IgD-negative memory B cell (primary cell): ENCODE measurements around the gene FBXO33. TPM values are rescaled to one million over a fixed set of nuclear protein-coding genes. Genes with fewer than 3 reads are reported as not detected.

Source experiments
- H3K27ac Mint-ChIP-seq, 3 donors: one replicate each; pipeline ENCODE4 v1.8.0; 2020 to 2022; ENCODE audit warnings: mild to moderate bottlenecking in 3 of 3, mixed read lengths in 3 of 3, moderate library complexity in 1 of 3
- H3K27me3 Mint-ChIP-seq: one replicate; pipeline ENCODE4 v1.8.0; 2021; ENCODE audit warnings: mixed read lengths
- H3K36me3 Mint-ChIP-seq: one replicate; pipeline ENCODE4 v1.8.0; 2020; ENCODE audit warnings: mild to moderate bottlenecking, mixed read lengths
- H3K4me1 Mint-ChIP-seq, 3 donors: one replicate each; pipeline ENCODE4 v1.8.0; 2020 to 2022; ENCODE audit warnings: mixed read lengths in 3 of 3, mild to moderate bottlenecking in 1 of 3
- H3K4me3 Mint-ChIP-seq, 4 donors: one replicate each; pipeline ENCODE4 v1.8.0; 2020 to 2022; ENCODE audit warnings: mild to moderate bottlenecking in 4 of 4, mixed read lengths in 4 of 4, moderate library complexity in 3 of 4
- H3K9me3 Mint-ChIP-seq, 3 donors: one replicate each; pipeline ENCODE4 v1.8.0; 2020 to 2021; ENCODE audit warnings: mixed read lengths in 3 of 3, mild to moderate bottlenecking in 1 of 3
- polyA plus RNA-seq: library from polyadenylated mRNA; unstranded; fragments of 300-500 nt; fragmentation: Illumina TruSeq; gene quantifications from one replicate; pipeline ENCODE4 v1.2.3, GENCODE V29; 2021

The FBXO33 gene
- polyA plus RNA-seq, 1 donor from 2014 or later: 10.5 TPM

- H3K9me3 Mint-ChIP-seq: peaks cover 0 to 2% (median 0%) of the 10 kb centered on the region in 3 donors
- peaks cover 9% of the 10 kb centered on the region for H3K36me3 Mint-ChIP-seq
- H3K4me1 Mint-ChIP-seq: no peaks in the 10 kb centered on the region
- no peak overlapping the region for H3K27ac Mint-ChIP-seq
- H3K27me3 Mint-ChIP-seq: no peaks in the 10 kb centered on the region
- H3K4me3 Mint-ChIP-seq: no peak overlapping the region
These were observed 8.7 kb upstream of the FBXO33 start for GRCh38 chr14:39440975-39441374.

DNA sequence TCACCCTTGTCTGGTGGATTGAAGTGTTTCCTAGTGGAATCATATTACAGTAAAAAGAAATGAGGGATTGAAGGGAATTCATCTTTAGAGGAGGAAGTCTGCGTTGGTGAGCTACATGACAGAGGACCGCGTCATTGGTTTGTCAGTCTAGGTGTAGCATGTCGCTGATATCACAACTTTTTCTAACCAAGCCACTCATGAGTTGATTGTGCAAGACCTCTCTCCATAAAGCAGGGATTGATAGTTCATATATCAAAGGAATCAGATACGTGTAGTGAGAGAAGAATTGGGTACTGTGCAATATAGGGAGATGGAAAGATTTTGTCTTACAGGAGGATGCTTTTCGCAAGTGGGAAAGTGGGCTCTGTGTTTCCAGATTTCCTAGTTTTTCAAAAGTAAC lies 3.0 kb upstream of the FBXO33 start:
- H3K36me3 Mint-ChIP-seq: peaks cover 11% of the 10 kb centered on the region
- H3K4me1 Mint-ChIP-seq: peaks cover 14 to 16% (median 16%) of the 10 kb centered on the region in 3 donors
- H3K9me3 Mint-ChIP-seq: no peaks in the 10 kb centered on the region
- H3K4me3 Mint-ChIP-seq: no peak overlapping the region
- no peaks in the 10 kb centered on the region for H3K27me3 Mint-ChIP-seq
- H3K27ac Mint-ChIP-seq: no peak overlapping the region

GRCh38 chr14:39434401-39434800 lies 2.2 kb upstream of the FBXO33 start:
- Mint-ChIP-seq H3K36me3 (peaks cover 11% of the 10 kb centered on the region), H3K4me3 (no peak overlapping the region), H3K27ac (no peak overlapping the region), H3K9me3 (no peaks in the 10 kb centered on the region), H3K4me1 (peaks cover 22 to 25% (median 23%) of the 10 kb centered on the region in 3 donors), H3K27me3 (no peaks in the 10 kb centered on the region)

DNA sequence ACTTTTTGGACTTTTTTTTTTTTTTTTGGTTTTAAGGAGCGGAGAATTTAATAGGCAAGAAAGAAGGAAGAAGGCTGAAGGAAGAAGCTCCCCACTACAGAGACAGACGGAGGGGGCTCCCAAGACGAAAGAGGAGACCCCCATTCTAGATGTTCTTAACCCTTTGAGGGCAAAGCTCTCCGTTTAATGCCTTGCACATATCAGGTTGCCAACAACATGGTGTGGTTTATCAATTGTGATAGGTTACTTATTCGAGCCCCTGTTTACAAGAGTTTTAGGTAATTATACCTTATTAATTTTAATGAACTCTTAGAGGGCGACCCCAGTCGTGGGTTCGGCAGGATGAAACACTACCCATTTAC lies 1.2 kb upstream of the FBXO33 start:
- H3K9me3 Mint-ChIP-seq: no peaks in the 10 kb centered on the region
- no peaks in the 10 kb centered on the region for H3K27me3 Mint-ChIP-seq
- H3K4me3 Mint-ChIP-seq: peak overlapping the region; percentile 98 to 99 (median 99)
- H3K4me1 Mint-ChIP-seq: peaks cover 30 to 33% (median 31%) of the 10 kb centered on the region in 3 donors
- H3K27ac Mint-ChIP-seq: peak overlapping the region; percentile 98 to 99 (median 99)
- peaks cover 11% of the 10 kb centered on the region for H3K36me3 Mint-ChIP-seq

DNA sequence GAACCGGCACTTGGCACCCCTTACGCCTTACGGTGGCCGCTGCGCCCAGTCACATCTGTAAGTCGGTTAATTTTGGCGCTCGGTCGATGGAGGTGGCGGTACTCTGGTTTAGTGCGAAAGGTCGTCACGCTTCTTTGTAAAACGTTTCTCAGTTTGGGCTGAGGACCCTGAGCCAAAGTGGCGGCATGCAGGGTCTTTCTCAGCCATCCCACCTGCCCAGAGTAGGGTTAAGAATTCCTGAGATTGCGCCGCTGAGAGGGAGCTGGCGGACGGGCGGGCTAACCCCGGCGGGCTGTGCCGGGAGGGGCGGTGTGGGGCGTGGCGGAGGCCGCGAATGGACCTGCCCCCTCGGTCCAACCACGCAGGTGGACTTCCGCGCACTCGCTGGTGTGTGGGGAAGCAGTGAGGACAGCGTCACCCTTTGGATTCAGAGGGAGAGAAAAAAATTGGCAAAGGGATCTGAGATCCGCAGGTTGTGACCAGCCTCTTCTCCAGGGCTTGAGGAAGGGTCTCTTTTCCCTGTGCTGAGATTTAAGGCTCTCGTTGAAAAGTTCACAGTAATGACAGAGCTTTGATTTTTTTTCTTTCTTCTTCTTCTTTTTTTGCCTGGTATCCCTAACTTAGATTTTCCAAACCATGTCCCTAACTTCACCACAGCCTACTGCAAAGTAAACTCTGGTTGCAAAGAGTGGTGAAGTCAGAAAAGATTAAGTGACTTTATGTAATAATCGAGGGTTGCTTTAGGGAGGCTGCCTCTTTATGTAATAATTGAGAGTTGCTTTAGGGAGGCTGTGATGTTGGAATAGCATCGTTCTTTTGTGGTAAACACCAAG lies 602 bp upstream of the FBXO33 start:
- Mint-ChIP-seq H3K4me1 (peaks cover 33 to 35% (median 35%) of the 10 kb centered on the region in 3 donors), H3K4me3 (peak overlapping the region; percentile 98 to 99 (median 99)), H3K36me3 (peaks cover 10% of the 10 kb centered on the region), H3K27ac (peak overlapping the region; percentile 98 to 99 (median 99)), H3K27me3 (no peaks in the 10 kb centered on the region), H3K9me3 (no peaks in the 10 kb centered on the region)

- Mint-ChIP-seq H3K27me3 (no peaks in the 10 kb centered on the region), H3K9me3 (no peaks in the 10 kb centered on the region), H3K36me3 (peaks cover 3% of the 10 kb centered on the region), H3K27ac (peak overlapping the region; percentile 99 to 100 (median 99)), H3K4me1 (peaks cover 38 to 42% (median 41%) of the 10 kb centered on the region in 3 donors), H3K4me3 (peak overlapping the region; percentile 98 to 99 (median 99))
These were observed 636 bp downstream of the FBXO33 start for GRCh38 chr14:39431416-39432178.

DNA sequence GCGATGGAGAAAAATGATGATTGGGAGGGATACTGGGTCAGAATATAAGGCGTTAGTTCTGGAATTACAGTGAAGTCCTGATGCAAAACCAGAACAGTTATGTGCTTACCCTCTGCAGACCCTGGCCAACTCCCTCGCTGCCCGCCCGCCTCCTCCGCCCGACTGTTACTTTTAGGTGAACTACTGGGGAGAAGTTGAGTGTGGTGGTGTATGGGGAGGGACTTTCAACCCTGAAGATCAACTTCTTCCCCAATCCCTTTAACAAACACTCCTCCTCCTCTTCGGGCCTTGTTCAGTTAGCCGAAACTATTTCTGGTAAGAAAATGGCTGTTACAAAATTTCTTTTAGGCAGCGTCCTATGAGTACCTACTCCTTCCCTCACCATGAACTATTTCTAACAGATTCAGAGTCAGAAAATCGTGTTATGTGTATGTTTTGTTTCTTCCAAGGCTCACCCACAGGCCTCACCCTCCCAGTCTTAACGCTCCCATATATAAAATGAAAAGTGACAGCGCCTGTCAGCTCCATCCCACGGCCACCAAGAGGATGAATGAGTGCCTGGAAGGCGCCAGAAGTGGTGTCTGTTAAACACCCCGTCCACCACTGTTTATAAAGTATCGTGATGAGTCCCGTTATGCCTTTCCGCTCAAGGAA lies 1.3 kb downstream of the FBXO33 start:
- peaks cover 3% of the 10 kb centered on the region for H3K36me3 Mint-ChIP-seq
- H3K27ac Mint-ChIP-seq: peak overlapping the region; percentile 95 to 99 (median 99)
- no peaks in the 10 kb centered on the region for H3K27me3 Mint-ChIP-seq
- peaks cover 42 to 47% (median 47%) of the 10 kb centered on the region in 3 donors for H3K4me1 Mint-ChIP-seq
- no peaks in the 10 kb centered on the region for H3K9me3 Mint-ChIP-seq
- H3K4me3 Mint-ChIP-seq: peak overlapping the region; percentile 98 to 99 (median 99)

DNA sequence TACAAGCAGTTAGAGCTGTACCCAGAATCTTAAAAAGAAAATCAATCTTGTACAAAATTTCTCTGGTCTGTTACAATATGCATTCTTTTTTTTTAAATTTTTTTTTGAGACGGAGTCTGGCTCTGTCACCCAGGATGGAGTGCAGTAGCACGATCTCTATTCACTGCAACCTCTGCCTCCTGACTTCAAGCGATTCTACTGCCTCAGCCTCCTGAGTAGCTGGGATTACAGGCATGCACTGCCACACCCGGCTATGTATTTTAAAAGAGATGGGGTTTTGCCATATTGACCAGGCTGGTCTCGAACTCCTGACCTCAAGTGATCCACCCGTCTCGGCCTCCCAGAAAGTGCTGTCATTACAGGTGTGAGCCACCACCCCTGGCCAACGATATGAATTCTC lies 4.1 kb downstream of the FBXO33 start:
- Mint-ChIP-seq H3K27me3 (no peaks in the 10 kb centered on the region), H3K36me3 (peaks cover 3% of the 10 kb centered on the region), H3K4me3 (peak overlapping the region in 2 of 4 donors; percentile 78 to 99), H3K9me3 (no peaks in the 10 kb centered on the region), H3K4me1 (peaks cover 43 to 58% (median 58%) of the 10 kb centered on the region in 3 donors), H3K27ac (no peak overlapping the region)

DNA sequence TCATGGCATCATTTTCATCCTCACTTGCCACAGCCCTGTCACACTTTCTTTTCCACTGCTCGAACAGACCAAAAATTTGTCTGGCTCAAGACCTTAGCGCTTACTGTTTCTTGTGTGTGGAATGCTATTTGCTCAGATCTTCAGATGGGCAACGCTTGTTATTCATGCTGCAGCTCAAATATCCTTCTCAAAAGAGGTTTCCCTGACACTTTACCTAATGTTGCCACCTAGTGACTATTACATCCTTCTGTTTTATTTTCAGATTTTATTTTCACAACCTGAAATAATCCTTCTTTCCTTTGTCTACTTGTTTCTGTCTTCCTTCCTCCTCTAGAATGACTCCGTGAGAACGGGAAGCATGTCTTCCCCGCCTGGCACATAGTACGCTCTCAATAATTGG lies 5.6 kb downstream of the FBXO33 start:
- Mint-ChIP-seq H3K36me3 (peaks cover 3% of the 10 kb centered on the region), H3K9me3 (no peaks in the 10 kb centered on the region), H3K27me3 (no peaks in the 10 kb centered on the region), H3K4me3 (peak overlapping the region in 2 of 4 donors; percentile 1 to 4), H3K27ac (peak overlapping the region in 1 of 3 donors; percentile 2), H3K4me1 (peaks cover 46 to 62% (median 61%) of the 10 kb centered on the region in 3 donors)

GRCh38 chr14:39425947-39426346 lies 6.3 kb downstream of the FBXO33 start:
- H3K27me3 Mint-ChIP-seq: no peaks in the 10 kb centered on the region
- H3K27ac Mint-ChIP-seq: no peak overlapping the region
- H3K36me3 Mint-ChIP-seq: peaks cover under 1% of the 10 kb centered on the region
- H3K4me3 Mint-ChIP-seq: no peak overlapping the region
- H3K9me3 Mint-ChIP-seq: no peaks in the 10 kb centered on the region
- peaks cover 42 to 62% (median 58%) of the 10 kb centered on the region in 3 donors for H3K4me1 Mint-ChIP-seq

GRCh38 chr14:39423793-39424192 lies 8.4 kb downstream of the FBXO33 start:
- Mint-ChIP-seq H3K9me3 (peaks cover 0 to 4% (median 0%) of the 10 kb centered on the region in 3 donors), H3K4me3 (no peak overlapping the region), H3K27ac (no peak overlapping the region), H3K36me3 (peaks cover 2% of the 10 kb centered on the region), H3K27me3 (no peaks in the 10 kb centered on the region), H3K4me1 (peaks cover 28 to 52% (median 48%) of the 10 kb centered on the region in 3 donors)

GRCh38 chr14:39422243-39422642 lies 10.0 kb downstream of the FBXO33 start:
- no peak overlapping the region for H3K4me3 Mint-ChIP-seq
- H3K4me1 Mint-ChIP-seq: peaks cover 22 to 47% (median 39%) of the 10 kb centered on the region in 3 donors
- H3K27ac Mint-ChIP-seq: no peak overlapping the region
- H3K9me3 Mint-ChIP-seq: peaks cover 0 to 4% (median 0%) of the 10 kb centered on the region in 3 donors
- no peaks in the 10 kb centered on the region for H3K27me3 Mint-ChIP-seq
- peaks cover 2% of the 10 kb centered on the region for H3K36me3 Mint-ChIP-seq

- Mint-ChIP-seq H3K27ac (no peak overlapping the region), H3K27me3 (no peaks in the 10 kb centered on the region), H3K9me3 (peaks cover 0 to 16% (median 7%) of the 10 kb centered on the region in 3 donors), H3K4me3 (no peak overlapping the region), H3K36me3 (peaks cover 10% of the 10 kb centered on the region), H3K4me1 (peaks cover 11 to 35% (median 23%) of the 10 kb centered on the region in 3 donors)
These were observed 13.0 kb downstream of the FBXO33 start for GRCh38 chr14:39419272-39419671.

DNA sequence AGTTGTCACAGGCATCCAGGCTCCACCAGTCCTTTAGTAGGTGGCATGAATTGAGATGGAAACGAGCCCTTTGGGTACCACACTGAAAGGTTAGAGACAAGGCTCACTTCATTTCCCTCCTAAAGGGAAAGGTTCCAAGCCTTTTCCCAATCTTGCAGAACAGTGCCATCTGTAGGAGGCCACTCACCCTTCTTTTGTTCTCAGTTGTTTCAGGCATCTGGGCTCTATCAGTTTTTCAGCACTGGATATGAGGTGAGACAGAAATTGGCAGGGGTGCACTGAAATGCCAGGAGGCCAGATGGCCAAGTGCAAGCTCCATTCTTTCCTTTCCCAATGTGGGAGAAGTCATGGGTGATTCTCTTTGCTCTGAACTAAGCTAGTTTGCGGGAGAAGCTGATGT lies 15.2 kb downstream of the FBXO33 start:
- Mint-ChIP-seq H3K27ac (no peak overlapping the region), H3K9me3 (peaks cover 4 to 19% (median 7%) of the 10 kb centered on the region in 3 donors), H3K27me3 (no peaks in the 10 kb centered on the region), H3K36me3 (peaks cover 13% of the 10 kb centered on the region), H3K4me1 (peaks cover 7 to 19% (median 10%) of the 10 kb centered on the region in 3 donors), H3K4me3 (no peak overlapping the region)

DNA sequence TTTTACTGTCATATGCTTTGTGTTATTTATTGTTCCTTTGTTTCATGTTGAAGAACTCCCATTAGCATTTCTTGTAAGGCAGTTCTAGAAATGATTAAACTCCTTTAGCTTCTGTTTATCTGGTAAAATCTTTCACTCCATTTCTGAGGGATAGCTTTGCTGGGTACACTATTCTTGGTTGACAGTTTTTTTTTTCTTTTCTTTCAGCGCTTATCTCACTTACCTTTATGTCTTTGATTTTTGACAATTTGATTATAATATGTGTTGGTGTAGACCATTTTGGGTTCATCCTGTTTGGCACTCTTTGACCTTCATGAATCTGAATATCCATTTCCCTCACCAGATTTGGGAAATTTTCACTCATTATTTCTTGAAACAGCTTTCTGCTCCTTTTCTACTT lies 16.2 kb downstream of the FBXO33 start:
- peaks cover 6 to 19% (median 7%) of the 10 kb centered on the region in 3 donors for H3K4me1 Mint-ChIP-seq
- H3K4me3 Mint-ChIP-seq: peak overlapping the region in 1 of 4 donors; percentile 21
- no peak overlapping the region for H3K27ac Mint-ChIP-seq
- H3K27me3 Mint-ChIP-seq: no peaks in the 10 kb centered on the region
- peaks cover 4 to 19% (median 7%) of the 10 kb centered on the region in 3 donors for H3K9me3 Mint-ChIP-seq
- peaks cover 13% of the 10 kb centered on the region for H3K36me3 Mint-ChIP-seq
